HepG2 (cell line): Measurements from ENCODE around the gene VAMP8. TPM values are rescaled to one million over a fixed set of nuclear protein-coding genes. Genes with fewer than 3 reads are reported as not detected.

ENCODE experiments used
- BRD4 ChIP-seq: sonication (generic); formaldehyde crosslinking; IDR thresholded peaks from 2 replicates; pipeline ENCODE4 v1.4.0; 2020; ENCODE audit warnings: missing genetic modification reagents
- CEBPB ChIP-seq: IDR thresholded peaks from 2 replicates; pipeline ENCODE4 v1.6.1; 2011; ENCODE audit warnings: low read depth, low read length, improper control_type of control experiment, borderline replicate concordance
- CEBPG ChIP-seq: IDR thresholded peaks from 2 replicates; pipeline ENCODE4 v1.6.1; 2016
- CENPX ChIP-seq: sonication (generic); formaldehyde crosslinking; IDR thresholded peaks from 2 replicates; pipeline ENCODE4 v1.9.0; 2021; ENCODE audit warnings: mild to moderate bottlenecking, missing genetic modification reagents, moderate library complexity
- FOSL2 ChIP-seq: sonication (generic); formaldehyde crosslinking; IDR thresholded peaks from 2 replicates; pipeline ENCODE4 v1.4.0; 2020; ENCODE audit warnings: missing genetic modification reagents
- HNF4A ChIP-seq: sonication (generic); formaldehyde crosslinking; IDR thresholded peaks from 2 replicates; pipeline ENCODE4 v1.4.0; 2020; ENCODE audit warnings: missing genetic modification reagents
- IKZF1 ChIP-seq: fragments of 450-650 bp; IDR thresholded peaks from 2 replicates; pipeline ENCODE4 v1.7.1; 2016
- IRF9 ChIP-seq: sonication (generic); formaldehyde crosslinking; IDR thresholded peaks from 2 replicates; pipeline ENCODE4 v1.8.0; 2022; ENCODE audit warnings: missing genetic modification reagents, mild to moderate bottlenecking, borderline replicate concordance
- NFYB ChIP-seq: sonication (generic); formaldehyde crosslinking; IDR thresholded peaks from 2 replicates; pipeline ENCODE4 v1.4.0; 2020; ENCODE audit warnings: missing genetic modification reagents
- NR1H2 ChIP-seq: sonication (generic); formaldehyde crosslinking; IDR thresholded peaks from 2 replicates; pipeline ENCODE4 v1.8.1; 2022; ENCODE audit warnings: low read depth, missing genetic modification reagents, borderline replicate concordance
- PHB2 ChIP-seq: fragments of 450-650 bp; IDR thresholded peaks from 2 replicates; pipeline ENCODE4 v1.6.1; 2018; ENCODE audit not compliant: partially characterized antibody
- PHF8 ChIP-seq: sonication (generic); formaldehyde crosslinking; IDR thresholded peaks from 2 replicates; pipeline ENCODE4 v1.5.0; 2020; ENCODE audit warnings: missing genetic modification reagents
- RBAK ChIP-seq: sonication (generic); formaldehyde crosslinking; IDR thresholded peaks from 2 replicates; pipeline ENCODE4 v1.5.1; 2020; ENCODE audit warnings: mild to moderate bottlenecking, missing genetic modification reagents
- RBM39 ChIP-seq: fragments of 200-400 bp; formaldehyde crosslinking; IDR thresholded peaks from one replicate; pipeline ENCODE4 v1.6.1; 2018; ENCODE audit warnings: antibody characterized with exemption, mild to moderate bottlenecking, low read depth, low read length; ENCODE audit not compliant: poor library complexity, severe bottlenecking
- STAG1 ChIP-seq: sonication (generic); formaldehyde crosslinking; IDR thresholded peaks from 2 replicates; pipeline ENCODE4 v1.4.0; 2020; ENCODE audit warnings: missing genetic modification reagents
- XRCC5 ChIP-seq: fragments of 200-400 bp; formaldehyde crosslinking; optimal IDR thresholded peaks from 2 replicates; pipeline ENCODE3; 2017; ENCODE audit warnings: mild to moderate bottlenecking, low read length
- ZFP41 ChIP-seq: sonication (generic); formaldehyde crosslinking; IDR thresholded peaks from 2 replicates; pipeline ENCODE4 v1.4.0; 2020; ENCODE audit warnings: mild to moderate bottlenecking, missing genetic modification reagents, borderline replicate concordance
- ZNF546 ChIP-seq: sonication (generic); formaldehyde crosslinking; conservative IDR thresholded peaks from 2 replicates; pipeline ENCODE4 v1.8.1; 2023; ENCODE audit warnings: mild to moderate bottlenecking, missing genetic modification reagents
- polyA plus RNA-seq, 8 experiments: library from polyadenylated mRNA; depleted of rRNA in 3 of 8; stranded (reverse) in 7 of 8; unstranded in 1 of 8; fragments of >200 nt; fragmentation: Illumina TruSeq in 4 of 8; extraction: Trizol in 4 of 8; gene quantifications; 2 replicates each; pipeline versions ENCODE4 v1.2.1 to v1.2.3, GENCODE V29; 2011 to 2016; ENCODE audit warnings: low read depth in 4 of 8, missing spikeins in 1 of 8, mixed read lengths in 1 of 8; ENCODE audit not compliant: insufficient read depth in 1 of 8
- total RNA-seq, 5 experiments: library from RNA; depleted of rRNA; stranded (reverse); fragments of >200 nt; fragmentation: Illumina TruSeq; extraction: Trizol; gene quantifications; 2 replicates each; pipeline ENCODE4 v1.2.3, GENCODE V29; 2016; ENCODE audit warnings: low read depth in 1 of 5
- TF ChIP-seq, protein P1 (sequence below): sonication (generic); formaldehyde crosslinking; IDR thresholded peaks from 2 replicates; pipeline ENCODE4 v1.4.0; 2020; ENCODE audit warnings: missing genetic modification reagents
- TF ChIP-seq, protein P2 (sequence below): sonication (generic); formaldehyde crosslinking; IDR thresholded peaks from 2 replicates; pipeline ENCODE4 v1.8.0; 2022; ENCODE audit warnings: mild to moderate bottlenecking, missing genetic modification reagents, moderate library complexity
- TF ChIP-seq, protein P3 (sequence below): sonication (generic); formaldehyde crosslinking; conservative IDR thresholded peaks from 2 replicates; pipeline ENCODE4 v1.4.0; 2020; ENCODE audit warnings: missing genetic modification reagents

The VAMP8 gene
- total and polyA plus RNA-seq, 2 of the 13 experiments (the other 11 are each of a cell fraction or from before 2014, with no cell fraction given): 83.3 to 157 TPM

DNA sequence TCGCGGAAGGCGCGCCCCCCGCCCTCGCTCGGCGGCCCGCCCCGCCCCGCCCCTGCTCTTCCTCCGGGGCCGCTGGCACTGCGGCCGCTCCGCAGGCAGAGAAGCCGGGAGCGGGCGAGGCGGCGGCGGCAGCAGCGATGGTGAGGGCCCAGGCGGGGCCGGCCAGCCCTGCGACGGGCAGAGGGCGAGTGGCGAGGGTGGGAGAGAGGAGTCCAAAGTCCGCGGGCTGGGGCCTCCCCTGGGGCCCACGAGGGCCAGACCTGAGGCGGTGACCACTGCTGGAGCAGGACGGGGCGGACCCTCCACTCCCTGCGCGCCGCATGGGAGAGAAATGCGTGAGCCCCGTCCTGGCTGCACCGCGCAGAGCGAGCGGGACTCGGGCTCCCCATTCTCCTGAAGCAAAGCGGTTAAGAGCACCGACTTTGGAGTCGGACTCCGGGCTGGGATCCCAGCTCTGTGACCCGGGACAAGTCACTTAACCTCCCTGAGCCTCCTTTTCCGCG lies 7.0 kb downstream of the VAMP8 start, which contains the start of gene VAMP5 (continued):
- TF ChIP-seq, protein P1, sequence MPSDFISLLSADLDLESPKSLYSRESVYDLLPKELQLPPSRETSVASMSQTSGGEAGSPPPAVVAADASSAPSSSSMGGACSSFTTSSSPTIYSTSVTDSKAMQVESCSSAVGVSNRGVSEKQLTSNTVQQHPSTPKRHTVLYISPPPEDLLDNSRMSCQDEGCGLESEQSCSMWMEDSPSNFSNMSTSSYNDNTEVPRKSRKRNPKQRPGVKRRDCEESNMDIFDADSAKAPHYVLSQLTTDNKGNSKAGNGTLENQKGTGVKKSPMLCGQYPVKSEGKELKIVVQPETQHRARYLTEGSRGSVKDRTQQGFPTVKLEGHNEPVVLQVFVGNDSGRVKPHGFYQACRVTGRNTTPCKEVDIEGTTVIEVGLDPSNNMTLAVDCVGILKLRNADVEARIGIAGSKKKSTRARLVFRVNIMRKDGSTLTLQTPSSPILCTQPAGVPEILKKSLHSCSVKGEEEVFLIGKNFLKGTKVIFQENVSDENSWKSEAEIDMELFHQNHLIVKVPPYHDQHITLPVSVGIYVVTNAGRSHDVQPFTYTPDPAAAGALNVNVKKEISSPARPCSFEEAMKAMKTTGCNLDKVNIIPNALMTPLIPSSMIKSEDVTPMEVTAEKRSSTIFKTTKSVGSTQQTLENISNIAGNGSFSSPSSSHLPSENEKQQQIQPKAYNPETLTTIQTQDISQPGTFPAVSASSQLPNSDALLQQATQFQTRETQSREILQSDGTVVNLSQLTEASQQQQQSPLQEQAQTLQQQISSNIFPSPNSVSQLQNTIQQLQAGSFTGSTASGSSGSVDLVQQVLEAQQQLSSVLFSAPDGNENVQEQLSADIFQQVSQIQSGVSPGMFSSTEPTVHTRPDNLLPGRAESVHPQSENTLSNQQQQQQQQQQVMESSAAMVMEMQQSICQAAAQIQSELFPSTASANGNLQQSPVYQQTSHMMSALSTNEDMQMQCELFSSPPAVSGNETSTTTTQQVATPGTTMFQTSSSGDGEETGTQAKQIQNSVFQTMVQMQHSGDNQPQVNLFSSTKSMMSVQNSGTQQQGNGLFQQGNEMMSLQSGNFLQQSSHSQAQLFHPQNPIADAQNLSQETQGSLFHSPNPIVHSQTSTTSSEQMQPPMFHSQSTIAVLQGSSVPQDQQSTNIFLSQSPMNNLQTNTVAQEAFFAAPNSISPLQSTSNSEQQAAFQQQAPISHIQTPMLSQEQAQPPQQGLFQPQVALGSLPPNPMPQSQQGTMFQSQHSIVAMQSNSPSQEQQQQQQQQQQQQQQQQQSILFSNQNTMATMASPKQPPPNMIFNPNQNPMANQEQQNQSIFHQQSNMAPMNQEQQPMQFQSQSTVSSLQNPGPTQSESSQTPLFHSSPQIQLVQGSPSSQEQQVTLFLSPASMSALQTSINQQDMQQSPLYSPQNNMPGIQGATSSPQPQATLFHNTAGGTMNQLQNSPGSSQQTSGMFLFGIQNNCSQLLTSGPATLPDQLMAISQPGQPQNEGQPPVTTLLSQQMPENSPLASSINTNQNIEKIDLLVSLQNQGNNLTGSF (CRISPR knock-in tag): peak; percentile 75; the same call in 1 of the 2 replicates
- TF ChIP-seq XRCC5 (peak; percentile 53), CEBPG (peak; percentile 50; the same call in 1 of the 2 replicates), RBAK (CRISPR knock-in tag) (peak; percentile 60; the same call in 1 of the 2 replicates), ZFP41 (peak; percentile 58; the same call in 1 of the 2 replicates), ZNF546 (CRISPR knock-in tag) (peak; percentile 82; the same call in 1 of the 2 replicates), NFYB (CRISPR knock-in tag) (peak; percentile 37; the same call in 1 of the 2 replicates), FOSL2 (peak; percentile 71), CEBPB (no peak), STAG1 (CRISPR knock-in tag) (no peak), BRD4 (CRISPR knock-in tag) (peak; percentile 99), NR1H2 (CRISPR knock-in tag) (no peak), RBM39 (peak; percentile 91), IKZF1 (no peak), PHF8 (peak; percentile 77), PHB2 (no peak), IRF9 (CRISPR knock-in tag) (0 out of 2 replicates have a peak, but pooled peaks have one; percentile 66), CENPX (CRISPR knock-in tag) (no peak), HNF4A (CRISPR knock-in tag) (peak; percentile 99)
- TF ChIP-seq, protein P2, sequence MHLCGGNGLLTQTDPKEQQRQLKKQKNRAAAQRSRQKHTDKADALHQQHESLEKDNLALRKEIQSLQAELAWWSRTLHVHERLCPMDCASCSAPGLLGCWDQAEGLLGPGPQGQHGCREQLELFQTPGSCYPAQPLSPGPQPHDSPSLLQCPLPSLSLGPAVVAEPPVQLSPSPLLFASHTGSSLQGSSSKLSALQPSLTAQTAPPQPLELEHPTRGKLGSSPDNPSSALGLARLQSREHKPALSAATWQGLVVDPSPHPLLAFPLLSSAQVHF: no peak
- TF ChIP-seq, protein P3, sequence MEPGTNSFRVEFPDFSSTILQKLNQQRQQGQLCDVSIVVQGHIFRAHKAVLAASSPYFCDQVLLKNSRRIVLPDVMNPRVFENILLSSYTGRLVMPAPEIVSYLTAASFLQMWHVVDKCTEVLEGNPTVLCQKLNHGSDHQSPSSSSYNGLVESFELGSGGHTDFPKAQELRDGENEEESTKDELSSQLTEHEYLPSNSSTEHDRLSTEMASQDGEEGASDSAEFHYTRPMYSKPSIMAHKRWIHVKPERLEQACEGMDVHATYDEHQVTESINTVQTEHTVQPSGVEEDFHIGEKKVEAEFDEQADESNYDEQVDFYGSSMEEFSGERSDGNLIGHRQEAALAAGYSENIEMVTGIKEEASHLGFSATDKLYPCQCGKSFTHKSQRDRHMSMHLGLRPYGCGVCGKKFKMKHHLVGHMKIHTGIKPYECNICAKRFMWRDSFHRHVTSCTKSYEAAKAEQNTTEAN (CRISPR knock-in tag): peak; percentile 66
